ENCODE data around the gene PBRM1. TPM values are rescaled to one million over a fixed set of nuclear protein-coding genes. Genes with fewer than 3 reads are reported as not detected.
"Not testable (repeated sequence)": the region's sequence is repeated elsewhere in the genome, so short reads cannot be mapped to it uniquely, and the experiment has no call there.

Gene PBRM1
- total RNA-seq, 4 donors from 2014 or later, result 51.6 to 78.7 (median 74.0) TPM

DNA sequence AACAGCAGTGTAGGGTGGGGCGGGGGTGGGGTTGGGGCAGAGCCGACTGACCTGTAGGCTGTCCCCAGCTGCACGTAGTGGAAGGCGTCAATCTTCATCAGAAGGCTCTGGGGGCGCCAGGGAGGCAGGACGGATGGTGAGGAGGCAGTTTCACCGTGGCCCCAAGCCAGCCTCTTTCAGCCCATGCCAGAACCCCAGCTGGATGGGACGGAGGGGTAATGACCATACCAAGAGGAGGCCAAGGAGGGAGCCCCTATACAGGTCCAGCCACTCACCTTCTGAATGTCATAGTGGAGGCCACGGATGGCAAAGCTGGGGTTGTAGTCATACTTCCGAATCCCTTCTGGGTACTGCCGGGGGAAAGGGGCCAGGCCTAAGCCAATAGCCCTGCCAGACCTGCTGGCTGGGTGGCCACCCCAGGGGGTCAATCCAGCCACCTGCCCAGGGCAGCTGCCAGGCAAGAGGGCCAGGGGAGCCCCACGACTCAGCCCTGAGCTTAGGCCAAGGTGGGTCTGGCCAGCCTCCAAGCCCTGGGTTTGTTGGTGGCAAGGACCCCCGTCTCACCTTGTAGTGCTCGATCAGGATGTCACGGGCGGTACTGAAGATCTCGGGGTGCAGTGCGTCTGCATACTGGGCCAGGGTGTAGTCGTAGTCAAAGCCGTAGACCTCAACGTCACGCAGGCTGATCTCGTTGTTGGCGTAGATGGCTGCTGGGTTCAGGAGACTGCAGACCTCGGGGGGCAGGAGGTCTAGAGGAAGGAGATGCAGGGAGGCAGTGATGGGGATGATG is 156.9 kb downstream of the PBRM1 start:
- no peak overlapping the region for H3K4me3 ChIP-seq (ENCODE audit: low read depth, poor library complexity, severe bottlenecking)
- intact Hi-C loops (cut with DNase I; ENCODE audit: low total_unique reads), result no loop called here
- peak in 1 of 2 donors; percentile 84 for DNase-seq (ENCODE audit: low spot score in 2 of 2)
- WGBS, 2 donors, result 89 to 95% methylated on average over 24 to 25 of the region's 25 CpGs
- TF ChIP-seq POLR2A (IDR thresholded peaks at IDR 0.05) (no peak), CTCF (IDR thresholded peaks at IDR 0.05) (no peak)

DNA sequence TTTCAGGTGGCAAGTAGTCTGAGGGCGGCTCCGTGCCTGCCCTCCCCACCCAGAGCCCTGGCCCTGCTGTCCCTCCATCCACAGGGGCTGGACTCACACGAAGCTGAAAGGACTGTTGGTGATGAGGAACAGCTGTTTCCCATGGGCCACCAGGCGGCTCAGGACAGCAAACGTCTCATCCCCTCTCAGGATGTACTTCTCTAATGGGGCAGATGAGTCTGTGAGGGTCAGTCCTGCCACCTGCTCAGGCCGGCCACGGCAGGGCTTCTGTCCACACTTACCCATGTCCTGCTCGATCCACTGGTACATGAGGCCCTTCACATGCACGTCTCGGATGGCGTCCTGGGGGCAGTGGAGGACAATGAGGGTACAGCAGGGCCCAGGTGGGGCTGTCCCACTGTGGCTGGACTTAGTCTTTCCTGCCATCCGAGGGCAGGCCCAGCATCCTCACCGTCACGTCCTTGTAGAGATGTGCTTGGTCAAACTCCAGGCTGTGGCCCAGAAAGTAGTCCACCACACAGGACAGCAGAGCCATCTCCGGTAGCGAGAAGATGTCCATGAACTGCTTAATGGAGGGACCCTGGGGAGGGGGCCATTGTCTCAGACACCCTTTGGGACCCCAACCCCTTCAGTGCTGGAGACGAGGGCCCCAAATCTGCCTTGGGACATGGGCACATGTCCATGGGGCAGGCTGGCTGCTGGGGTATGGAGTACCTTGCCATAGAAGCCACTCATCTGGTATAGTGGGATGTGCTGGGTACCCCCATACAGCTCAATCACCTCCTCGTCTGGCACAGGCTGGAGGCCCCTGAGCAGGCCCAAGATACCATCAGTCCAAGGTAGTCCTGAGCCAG is 157.8 kb downstream of the PBRM1 start:
- no peak overlapping the region for H3K4me3 ChIP-seq (ENCODE audit: low read depth, poor library complexity, severe bottlenecking)
- intact Hi-C loops (cut with DNase I; ENCODE audit: low total_unique reads), result no loop called here
- 88 to 91% methylated on average over 15 to 18 of the region's 18 CpGs for WGBS, 2 donors
- TF ChIP-seq CTCF (IDR thresholded peaks at IDR 0.05), result no peak
- no peak for TF ChIP-seq POLR2A (IDR thresholded peaks at IDR 0.05)
- DNase-seq (ENCODE audit: low spot score in 2 of 2), result peak in 1 of 2 donors; percentile 74

GRCh38 chr3:52527039-52527731 is 158.5 kb downstream of the PBRM1 start:
- intact Hi-C loops (cut with DNase I; ENCODE audit: low total_unique reads), result no loop called here
- no peak for TF ChIP-seq CTCF (IDR thresholded peaks at IDR 0.05)
- no peak for TF ChIP-seq POLR2A (IDR thresholded peaks at IDR 0.05)
- 93 to 95% methylated on average over 12 to 14 of the region's 14 CpGs for WGBS, 2 donors
- no peak overlapping the region for H3K4me3 ChIP-seq (ENCODE audit: low read depth, poor library complexity, severe bottlenecking)
- peak in 1 of 2 donors; percentile 83 for DNase-seq (ENCODE audit: low spot score in 2 of 2)

GRCh38 chr3:52526671-52527038 is 159.1 kb downstream of the PBRM1 start:
- 90 to 97% methylated on average over 5 of the region's 5 CpGs for WGBS, 2 donors
- H3K4me3 ChIP-seq (ENCODE audit: low read depth, poor library complexity, severe bottlenecking); intact Hi-C loops (cut with DNase I; ENCODE audit: low total_unique reads): not testable (repeated sequence)

DNA sequence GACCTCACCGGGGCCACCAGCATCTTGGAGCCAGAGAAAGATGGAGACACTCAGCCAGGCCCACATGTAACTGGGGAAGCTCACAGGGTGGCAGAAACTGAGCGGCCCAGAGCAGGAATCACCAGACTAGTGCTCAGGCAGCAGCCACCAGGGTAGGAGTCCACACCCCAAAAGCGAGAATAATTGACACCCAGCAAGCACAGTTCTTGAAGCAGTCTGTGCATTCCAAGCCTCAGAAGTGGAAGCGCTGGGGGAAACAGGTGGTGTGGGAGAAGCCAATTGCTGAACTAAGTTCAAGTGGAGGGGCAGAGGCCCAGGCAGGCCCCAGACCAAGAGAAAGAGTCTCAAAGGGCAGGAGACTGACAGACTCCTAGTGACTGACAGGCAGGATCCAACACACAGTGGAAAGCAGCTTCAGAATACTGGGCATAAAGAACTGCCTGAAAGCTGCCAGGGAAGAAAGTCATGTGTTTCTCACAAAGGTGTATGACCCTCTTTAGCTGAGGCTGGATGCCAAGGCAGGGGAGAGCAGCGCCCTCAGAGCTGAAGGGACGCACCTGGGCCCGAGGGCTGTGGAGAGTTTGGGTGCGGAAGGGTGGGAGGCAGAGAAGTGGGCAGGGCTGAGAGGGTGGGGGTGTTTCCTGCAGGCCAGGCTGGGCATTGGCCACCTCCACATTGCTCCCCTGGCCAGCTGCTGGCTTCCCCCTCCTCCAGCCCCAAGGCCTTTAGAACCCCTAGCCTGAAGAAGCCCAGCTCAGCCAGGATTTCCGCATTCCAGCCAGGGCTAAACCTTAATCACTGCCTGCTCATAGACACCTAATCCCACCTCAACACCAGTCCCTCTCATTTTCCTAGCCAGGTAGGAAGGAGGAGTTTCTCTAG is 159.8 kb downstream of the PBRM1 start:
- intact Hi-C loops (cut with DNase I; ENCODE audit: low total_unique reads), result no loop called here
- DNase-seq (ENCODE audit: low spot score in 2 of 2), result peak in 1 of 2 donors; percentile 83
- WGBS, 2 donors, result 68 to 73% methylated on average over 8 to 9 of the region's 9 CpGs
- no peak overlapping the region for H3K4me3 ChIP-seq (ENCODE audit: low read depth, poor library complexity, severe bottlenecking)
- TF ChIP-seq POLR2A (IDR thresholded peaks at IDR 0.05) (no peak), CTCF (IDR thresholded peaks at IDR 0.05) (no peak)

More at GRCh38 chr3:52526671-52527038, 159.1 kb downstream of the PBRM1 start:
- DNase-seq (ENCODE audit: low spot score in 2 of 2), result peak in 1 of 2 donors; percentile 74
